SK-N-DZ (cell line): ENCODE data around the gene SORCS1.

Source experiments
- DNase-seq: peaks from one replicate; pipeline ENCODE4 v3.0.0-alpha.2; 2015; ENCODE audit warnings: low spot score

Gene SORCS1

GRCh38 chr10:106741006-106741530 is 423.4 kb downstream of the SORCS1 start:
- no peak for DNase-seq

- no peak for DNase-seq
These were observed 424.4 kb downstream of the SORCS1 start for GRCh38 chr10:106740071-106740470.

GRCh38 chr10:106734220-106734619 is 430.3 kb downstream of the SORCS1 start:
- DNase-seq: no peak

GRCh38 chr10:106728232-106728631 is 436.3 kb downstream of the SORCS1 start:
- DNase-seq: no peak

GRCh38 chr10:106727170-106727569 is 437.3 kb downstream of the SORCS1 start:
- DNase-seq: no peak

- DNase-seq: no peak
These were observed 442.0 kb downstream of the SORCS1 start for GRCh38 chr10:106722524-106722923.

- DNase-seq: no peak
These were observed 443.8 kb downstream of the SORCS1 start for GRCh38 chr10:106720683-106721082.

GRCh38 chr10:106716381-106716780 is 448.1 kb downstream of the SORCS1 start:
- no peak for DNase-seq

- peak; percentile 29 for DNase-seq
These were observed 449.6 kb downstream of the SORCS1 start for GRCh38 chr10:106714734-106715555.

- DNase-seq: no peak
These were observed 450.7 kb downstream of the SORCS1 start for GRCh38 chr10:106713846-106714245.

GRCh38 chr10:106712988-106713387 is 451.5 kb downstream of the SORCS1 start:
- no peak for DNase-seq

GRCh38 chr10:106711313-106711906 is 453.1 kb downstream of the SORCS1 start:
- DNase-seq: peak; percentile 76

GRCh38 chr10:106708506-106708905 is 456.0 kb downstream of the SORCS1 start:
- DNase-seq: no peak

GRCh38 chr10:106707657-106708056 is 456.8 kb downstream of the SORCS1 start:
- DNase-seq: no peak

GRCh38 chr10:106706127-106706526 is 458.4 kb downstream of the SORCS1 start:
- no peak for DNase-seq

GRCh38 chr10:106705681-106706100 is 458.8 kb downstream of the SORCS1 start:
- DNase-seq: peak; percentile 75

GRCh38 chr10:106696239-106696638 is 468.3 kb downstream of the SORCS1 start:
- peak; percentile 71 for DNase-seq

- DNase-seq: no peak
These were observed 469.8 kb downstream of the SORCS1 start for GRCh38 chr10:106694696-106695095.

GRCh38 chr10:106682175-106682574 is 482.3 kb downstream of the SORCS1 start:
- no peak for DNase-seq

- no peak for DNase-seq
These were observed 484.4 kb downstream of the SORCS1 start for GRCh38 chr10:106680061-106680460.

GRCh38 chr10:106679314-106679713 is 485.2 kb downstream of the SORCS1 start:
- DNase-seq: no peak

- DNase-seq: no peak
These were observed 491.9 kb downstream of the SORCS1 start for GRCh38 chr10:106672517-106673175.
